K562 (cell line): ENCODE measurements around the gene TDRD3. TPM values are rescaled to one million over a fixed set of nuclear protein-coding genes. Genes with fewer than 3 reads are reported as not detected.

Experiments
- ATAC-seq: fragments of 200-7000 bp; cut with Tn5 transposase; 3 replicates; pipeline ENCODE4 v1.9.1; 2020; ENCODE audit warnings: moderate library complexity
- BruUV-seq: library from RNA; stranded (reverse); fragments of 400-500 nt; replicated peaks from 2 replicates; lab custom pipeline; 2021; lab: Mats Ljungman, UMichigan
- CTCF ChIA-PET: fragments of 300-600 bp; formaldehyde crosslinking; extraction: SDS; loops from one replicate; lab custom pipeline; 2021; ENCODE audit warnings: low intra/inter-chr PET ratio; lab: Yijun Ruan, JAX
- POLR2A ChIA-PET: fragments of 300-600, 350-650 bp; sonication (Branson Sonifier 250); formaldehyde crosslinking; extraction: SDS; loops from one replicate; lab custom pipeline; 2021; ENCODE audit warnings: antibody characterized with exemption, inconsistent platforms; lab: Yijun Ruan, JAX
- DNase-seq, 4 experiments: peaks; one replicate each; pipeline versions ENCODE4 v3.0.0 to v3.0.0-alpha.2; 2011 to 2018; ENCODE audit warnings: low spot score in 3 of 4, mixed read lengths in 3 of 4; ENCODE audit errors: extremely low read depth in 1 of 4
- FAIRE-seq: peaks from 2 replicates; lab custom pipeline; 2011; peaks lifted over from hg19 to GRCh38; lab: Jason Lieb, UNC
- H2AFZ ChIP-seq: 2 replicates; pipeline ENCODE4 v1.6.0; 2011; ENCODE audit warnings: low read depth, low read length, control low read depth, inconsistent platforms
- H3K27ac ChIP-seq: fragments of 200-600 bp; 3 replicates; pipeline ENCODE4 v1.8.0; 2011; ENCODE audit warnings: low read depth, mild to moderate bottlenecking, control low read depth, inconsistent platforms, low read length, moderate library complexity, mixed read lengths; ENCODE audit errors: extremely low read depth
- H3K27me3 ChIP-seq, 2 experiments: fragments of 300-600 bp in 1 of 2; 2 replicates in 1 of 2; 3 replicates in 1 of 2; pipeline versions ENCODE4 v1.6.0 to v1.8.0; 2011; ENCODE audit warnings: inconsistent platforms in 2 of 2, low read length in 2 of 2, mild to moderate bottlenecking in 1 of 2, mixed read lengths in 1 of 2, moderate library complexity in 1 of 2; ENCODE audit not compliant: control insufficient read depth in 2 of 2, insufficient read depth in 2 of 2
- H3K36me3 ChIP-seq: fragments of 300-600 bp; 3 replicates; pipeline ENCODE4 v1.8.0; 2011; ENCODE audit warnings: mild to moderate bottlenecking, low read length, inconsistent platforms; ENCODE audit not compliant: control insufficient read depth, insufficient read depth
- H3K4me1 ChIP-seq, 2 experiments: fragments of 200-600 bp in 1 of 2; replicated peaks in 1 of 2; 2 replicates in 1 of 2; 3 replicates in 1 of 2; pipeline versions ENCODE4 v1.5.1 to v1.8.0; 2011; ENCODE audit warnings: inconsistent platforms in 2 of 2, low read length in 2 of 2, mild to moderate bottlenecking in 1 of 2, mixed read lengths in 1 of 2, moderate library complexity in 1 of 2; ENCODE audit not compliant: control insufficient read depth in 2 of 2, insufficient read depth in 2 of 2
- H3K4me2 ChIP-seq: 2 replicates; pipeline ENCODE4 v1.6.1; 2011; ENCODE audit warnings: low read length, control low read depth, inconsistent platforms, mixed read lengths; ENCODE audit not compliant: insufficient read depth
- H3K4me3 ChIP-seq: fragments of 200-600 bp; sonication (generic), shearing (Covaris generic); 2 replicates; pipeline ENCODE4 v1.5.1; 2016; ENCODE audit warnings: control low read depth, inconsistent platforms
- H3K79me2 ChIP-seq: fragments of 200-600 bp; 3 replicates; pipeline ENCODE4 v1.8.0; 2011; ENCODE audit warnings: low read length, inconsistent platforms; ENCODE audit not compliant: control insufficient read depth, insufficient read depth
- H3K9ac ChIP-seq, 2 experiments: 2 replicates each; pipeline versions ENCODE4 v1.6.0 to v1.6.1; 2011; ENCODE audit warnings: low read depth in 2 of 2, low read length in 2 of 2, control low read depth in 1 of 2, inconsistent platforms in 1 of 2, mild to moderate bottlenecking in 1 of 2, mixed read lengths in 1 of 2; ENCODE audit not compliant: insufficient read depth in 1 of 2
- H3K9me1 ChIP-seq: one replicate; pipeline ENCODE4 v1.6.0; 2011; ENCODE audit warnings: inconsistent platforms, mild to moderate bottlenecking, low read length, moderate library complexity; ENCODE audit not compliant: control insufficient read depth, insufficient read depth
- H3K9me3 ChIP-seq: replicated peaks from 2 replicates; pipeline ENCODE4 v1.5.1; 2011; ENCODE audit warnings: low read depth, low read length, inconsistent platforms; ENCODE audit not compliant: control insufficient read depth, insufficient read depth
- H4K20me1 ChIP-seq: replicated peaks from 2 replicates; pipeline ENCODE4 v1.6.1; 2011; ENCODE audit warnings: low read length, inconsistent platforms, mixed read lengths; ENCODE audit not compliant: control insufficient read depth, insufficient read depth
- CBFA2T2 ChIP-seq: fragments of 450-650 bp; conservative IDR thresholded peaks from 2 replicates; pipeline ENCODE4 v1.6.1; 2017; ENCODE audit warnings: mild to moderate bottlenecking
- CGGBP1 ChIP-seq: fragments of 250-450 bp; sonication (Bioruptor Pico); IDR thresholded peaks from 2 replicates; pipeline ENCODE4 v1.9.0; 2021; ENCODE audit warnings: mild to moderate bottlenecking
- ERF ChIP-seq: fragments of 450-650 bp; formaldehyde crosslinking; IDR thresholded peaks from 2 replicates; pipeline ENCODE4 v1.4.0; 2020; ENCODE audit warnings: mild to moderate bottlenecking, mixed read lengths
- ESRRA ChIP-seq: fragments of 450-650 bp; IDR thresholded peaks from 2 replicates; pipeline ENCODE4 v1.6.1; 2014; ENCODE audit warnings: low read depth, mild to moderate bottlenecking, moderate library complexity, borderline replicate concordance
- FOXA3 ChIP-seq, 2 experiments: fragments of 450-650 bp in 1 of 2; sonication (generic) in 1 of 2; formaldehyde crosslinking; IDR thresholded peaks in 1 of 2; conservative IDR thresholded peaks in 1 of 2; 2 replicates each; pipeline versions ENCODE4 v1.4.0 to v1.8.0; 2020 to 2022; ENCODE audit warnings: mild to moderate bottlenecking in 2 of 2, missing genetic modification reagents in 1 of 2
- MBD1 ChIP-seq: fragments of 250-450 bp; sonication (Bioruptor Pico); IDR thresholded peaks from 2 replicates; pipeline ENCODE4 v1.8.0; 2022; ENCODE audit warnings: inconsistent platforms
- MCM3 ChIP-seq: fragments of 450-650 bp; IDR thresholded peaks from 2 replicates; pipeline ENCODE4 v1.6.1; 2016
- MNT ChIP-seq, 2 experiments: fragments of 450-650 bp; conservative IDR thresholded peaks; 2 replicates each; pipeline ENCODE4 v1.6.1; 2017; ENCODE audit warnings: mild to moderate bottlenecking in 2 of 2, moderate library complexity in 2 of 2
- RAD21 ChIP-seq, 2 experiments: fragments of 250-450 bp in 1 of 2; fragments of 450-650 bp in 1 of 2; sonication (Bioruptor Pico) in 1 of 2; formaldehyde crosslinking in 1 of 2; IDR thresholded peaks in 1 of 2; conservative IDR thresholded peaks in 1 of 2; 2 replicates each; pipeline versions ENCODE4 v1.4.0 to v1.8.0; 2020 to 2022; ENCODE audit warnings: mild to moderate bottlenecking in 2 of 2, moderate library complexity in 1 of 2
- SMC3 ChIP-seq: conservative IDR thresholded peaks from 2 replicates; pipeline ENCODE4 v1.6.1; 2011; ENCODE audit warnings: low read depth, low read length, improper control_type of control experiment; ENCODE audit not compliant: insufficient read depth
- STAT6 ChIP-seq: sonication (generic); formaldehyde crosslinking; IDR thresholded peaks from 2 replicates; pipeline ENCODE4 v1.8.1; 2023; ENCODE audit warnings: mild to moderate bottlenecking, missing genetic modification reagents
- TAF7 ChIP-seq: fragments of 450-650 bp; IDR thresholded peaks from 2 replicates; pipeline ENCODE4 v1.6.1; 2016; ENCODE audit warnings: missing genetic modification characterization, missing compliant biosample characterization
- THAP7 ChIP-seq: fragments of 250-450 bp; sonication (Bioruptor Pico); IDR thresholded peaks from 2 replicates; pipeline ENCODE4 v1.5.0; 2021
- TRIM24 ChIP-seq, 2 experiments: fragments of 450-650 bp; IDR thresholded peaks; 2 replicates each; pipeline ENCODE4 v1.6.1; 2016
- ZNF79 ChIP-seq: fragments of 250-450 bp; sonication (Bioruptor Pico); IDR thresholded peaks from 2 replicates; pipeline ENCODE4 v1.4.0; 2020; ENCODE audit warnings: low read depth, mild to moderate bottlenecking, moderate library complexity
- WGBS: fragments of 100-300 bp; shearing (Covaris generic); methylation state at CpG from one replicate; pipeline ENCODE4 v1.1.6; 2016; ENCODE audit warnings: low coverage, mixed read lengths; ENCODE audit not compliant: insufficient coverage; ENCODE audit errors: missing lambda C conversion rate; 5-methylcytosine and 5-hydroxymethylcytosine counted together
- in situ Hi-C: fragments of 300-500 bp; cut with MboI; formaldehyde crosslinking; loops from 4 replicates; pipeline ENCODE4 v1.15.0; 2018; ENCODE audit warnings: inconsistent platforms, mixed read lengths
- intact Hi-C: fragments of 100-400 bp; cut with micrococcal nuclease; formaldehyde crosslinking; loops from 2 replicates; pipeline ENCODE4 v1.14.2; 2022
- polyA plus RNA-seq, 8 experiments: library from polyadenylated mRNA; depleted of rRNA in 4 of 8; stranded (reverse) in 5 of 8; unstranded in 3 of 8; fragments of >200 nt; fragmentation: Nextera tagmentation in 2 of 8; fragmentation: Illumina TruSeq in 1 of 8; extraction: Ambion mirVana in 2 of 8; extraction: Trizol in 1 of 8; gene quantifications; 2 replicates each; pipeline versions ENCODE4 v1.2.1 to v1.2.3, GENCODE V29; 2011 to 2014; ENCODE audit warnings: inconsistent platforms in 1 of 8, missing spikeins in 1 of 8
- total RNA-seq, 7 experiments: library from RNA; depleted of rRNA in 6 of 7; stranded (reverse); fragments of >200 nt in 6 of 7; fragmentation: Illumina TruSeq in 2 of 7; extraction: Trizol in 2 of 7; gene quantifications; 2 replicates each; pipeline versions ENCODE4 v1.2.1 to v1.2.3, GENCODE V29; 2011 to 2021; ENCODE audit warnings: low replicate concordance in 1 of 7

The TDRD3 gene
- total and polyA plus RNA-seq, 9 of the 15 experiments (the other 6 are each of a cell fraction or from before 2014, with no cell fraction given) = 3.6 to 16.4 (median 9.5) TPM

GRCh38 chr13:60448907-60449510 is 52.0 kb downstream of the TDRD3 start:
- ChIA-PET CTCF (no interaction called here), POLR2A (no interaction called here)
- H2AFZ ChIP-seq = no peak overlapping the region
- no peak overlapping the region for H3K4me3 ChIP-seq
- H3K4me2 ChIP-seq = no peak overlapping the region
- no peaks in the 10 kb centered on the region for H3K9me3 ChIP-seq
- H4K20me1 ChIP-seq = no peaks in the 10 kb centered on the region
- no peaks in the 10 kb centered on the region for H3K9me1 ChIP-seq
- H3K9ac ChIP-seq = no peak overlapping the region
- DNase-seq = peak; percentile 29 to 49 (median 33)
- no peak for FAIRE-seq
- H3K27ac ChIP-seq = no peak overlapping the region
- peak; percentile 75 for ATAC-seq
- in situ Hi-C loops = no loop called here
- no TSS peak for BruUV-seq
- no peaks in the 10 kb centered on the region for H3K79me2 ChIP-seq
- no peaks in the 10 kb centered on the region for H3K36me3 ChIP-seq
- intact Hi-C loops = no loop called here
- no peaks in the 10 kb centered on the region for H3K27me3 ChIP-seq
- no peaks in the 10 kb centered on the region for H3K4me1 ChIP-seq
- 3% methylated on average over 2 of the region's 2 CpGs for WGBS
- no peak for TF ChIP-seq TAF7 (tag)
- TF ChIP-seq MBD1 (CRISPR knock-in tag) = no peak
- TF ChIP-seq ERF (CRISPR knock-in tag) = no peak
- no peak for TF ChIP-seq STAT6 (CRISPR knock-in tag)
- TF ChIP-seq FOXA3 (CRISPR knock-in tag; conservative IDR thresholded peaks at IDR 0.05 in 1 of 2, IDR thresholded peaks at IDR 0.05 in 1 of 2) = no peak
- TF ChIP-seq TRIM24 (IDR thresholded peaks at IDR 0.05) = no peak
- TF ChIP-seq MNT (conservative IDR thresholded peaks at IDR 0.05) = no peak
- TF ChIP-seq MCM3 = no peak
- TF ChIP-seq CGGBP1 = no peak
- TF ChIP-seq ZNF79 (CRISPR knock-in tag) = no peak
- TF ChIP-seq SMC3 = 0 out of 2 replicates have a peak, but pooled peaks have one; percentile 6
- no peak for TF ChIP-seq CBFA2T2
- no peak for TF ChIP-seq THAP7 (CRISPR knock-in tag)
- no peak for TF ChIP-seq ESRRA
- TF ChIP-seq RAD21 (CRISPR knock-in tag; conservative IDR thresholded peaks at IDR 0.05 in 1 of 2, IDR thresholded peaks at IDR 0.05 in 1 of 2) = peak; percentile 37 to 59
